ENCODE data around the gene SOX14.
A peak's percentile ranks its signal among the peaks of the same experiment; 100 is the strongest.

The SOX14 gene

DNA sequence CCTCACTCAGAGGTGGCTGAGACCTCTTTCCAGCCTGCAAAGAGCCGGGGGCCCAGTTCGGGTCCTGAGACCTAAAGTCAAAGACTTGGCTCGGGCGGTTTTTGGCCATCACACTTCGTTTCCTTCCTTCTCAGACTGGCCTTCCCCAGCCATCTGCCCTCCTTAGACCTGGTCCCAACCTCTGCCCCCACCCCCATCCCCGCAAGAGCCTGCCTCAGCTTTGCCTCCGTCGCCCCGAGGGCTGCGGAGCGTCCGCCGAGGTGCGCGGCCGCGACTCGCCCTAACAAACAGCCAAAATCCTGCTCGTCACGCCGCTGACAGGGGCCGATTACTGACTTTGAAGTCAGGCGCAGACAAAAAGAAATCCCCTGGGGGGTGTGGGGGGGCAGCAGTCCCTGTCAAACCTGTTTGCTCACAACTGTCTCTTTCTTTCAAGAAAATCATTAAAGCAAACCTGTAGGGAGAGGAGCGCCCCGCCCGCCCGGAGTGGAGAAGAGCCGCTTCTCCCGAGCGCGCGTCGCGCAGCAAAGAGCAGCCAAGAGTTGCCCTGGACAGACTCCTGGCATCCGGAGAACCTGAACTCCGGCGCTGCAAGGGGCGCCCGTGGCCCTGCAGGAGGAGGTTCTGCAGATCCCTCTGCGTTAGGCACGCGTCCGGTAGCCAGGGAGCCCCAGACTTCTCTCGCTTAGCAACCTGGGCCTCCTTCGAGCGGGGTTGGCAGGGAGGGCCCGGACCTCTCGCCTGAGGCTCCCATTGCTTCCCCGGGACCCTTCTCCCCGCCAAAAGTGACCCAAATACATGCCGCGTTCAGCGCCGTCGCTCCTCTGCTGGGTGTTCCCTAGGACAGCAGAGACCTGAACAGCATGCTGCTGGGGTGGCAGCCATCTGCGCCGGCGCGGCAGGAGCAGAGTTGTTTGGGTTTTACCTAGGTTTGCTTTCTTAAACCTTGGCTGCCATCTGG, 4.5 kb downstream of the SOX14 start:
- no peak for DNase-seq (ENCODE audit: low spot score)

DNA sequence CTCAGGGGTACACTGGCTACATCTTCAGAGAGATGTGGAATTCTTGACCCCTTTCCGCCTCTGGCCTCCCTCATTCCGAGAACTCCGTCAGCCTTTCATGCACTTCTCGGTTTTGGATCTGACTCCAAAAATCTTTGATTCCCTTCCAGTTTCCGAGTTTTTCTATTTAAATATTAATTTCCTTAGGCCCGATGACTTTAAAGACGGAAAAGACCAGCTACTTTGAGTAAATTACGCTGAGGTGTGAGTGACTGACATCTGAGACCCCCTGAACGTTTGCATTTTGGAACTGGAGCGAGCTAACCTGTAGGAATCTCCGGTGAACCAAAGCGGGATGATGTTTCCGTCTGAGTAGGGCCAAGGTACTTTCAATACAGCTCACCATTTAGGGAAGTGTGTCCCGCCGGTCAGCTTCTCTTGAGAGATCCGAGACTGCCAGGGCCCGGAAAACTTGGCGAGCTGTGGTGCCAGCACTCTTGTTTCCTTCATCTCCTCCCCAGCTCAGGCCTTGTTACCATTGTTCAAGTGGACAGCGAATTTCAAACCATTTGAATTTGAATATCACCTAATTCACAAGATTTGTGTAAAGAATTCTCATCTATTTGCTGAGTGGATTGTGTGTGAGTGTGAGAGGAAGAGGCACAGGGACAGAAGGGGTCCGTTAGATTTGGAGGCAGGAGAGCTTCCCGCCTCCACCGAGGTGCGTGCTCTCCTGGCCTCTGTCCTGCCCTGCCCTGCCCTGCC, 5.4 kb downstream of the SOX14 start:
- DNase-seq (ENCODE audit: low spot score), result no peak

DNA sequence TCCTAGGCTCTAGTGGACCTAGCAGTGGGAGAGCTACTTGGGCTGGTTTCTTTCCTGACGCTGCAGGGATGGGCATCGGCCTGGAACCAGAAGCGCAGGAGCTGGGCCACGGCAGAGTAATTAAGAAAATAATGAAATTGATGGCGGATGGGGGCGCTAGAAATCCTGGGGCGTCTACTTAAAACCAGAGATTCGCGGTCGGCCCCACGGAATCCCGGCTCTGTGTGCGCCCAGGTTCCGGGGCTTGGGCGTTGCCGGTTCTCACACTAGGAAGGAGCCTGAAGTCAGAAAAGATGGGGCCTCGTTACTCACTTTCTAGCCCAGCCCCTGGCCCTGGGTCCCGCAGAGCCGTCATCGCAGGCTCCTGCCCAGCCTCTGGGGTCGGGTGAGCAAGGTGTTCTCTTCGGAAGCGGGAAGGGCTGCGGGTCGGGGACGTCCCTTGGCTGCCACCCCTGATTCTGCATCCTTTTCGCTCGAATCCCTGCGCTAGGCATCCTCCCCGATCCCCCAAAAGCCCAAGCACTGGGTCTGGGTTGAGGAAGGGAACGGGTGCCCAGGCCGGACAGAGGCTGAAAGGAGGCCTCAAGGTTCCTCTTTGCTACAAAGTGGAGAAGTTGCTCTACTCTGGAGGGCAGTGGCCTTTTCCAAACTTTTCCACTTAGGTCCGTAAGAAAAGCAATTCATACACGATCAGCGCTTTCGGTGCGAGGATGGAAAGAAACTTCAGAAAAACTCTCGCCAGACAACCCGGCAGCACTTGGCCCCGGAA, 6.1 kb downstream of the SOX14 start:
- DNase-seq (ENCODE audit: low spot score), result no peak

DNA sequence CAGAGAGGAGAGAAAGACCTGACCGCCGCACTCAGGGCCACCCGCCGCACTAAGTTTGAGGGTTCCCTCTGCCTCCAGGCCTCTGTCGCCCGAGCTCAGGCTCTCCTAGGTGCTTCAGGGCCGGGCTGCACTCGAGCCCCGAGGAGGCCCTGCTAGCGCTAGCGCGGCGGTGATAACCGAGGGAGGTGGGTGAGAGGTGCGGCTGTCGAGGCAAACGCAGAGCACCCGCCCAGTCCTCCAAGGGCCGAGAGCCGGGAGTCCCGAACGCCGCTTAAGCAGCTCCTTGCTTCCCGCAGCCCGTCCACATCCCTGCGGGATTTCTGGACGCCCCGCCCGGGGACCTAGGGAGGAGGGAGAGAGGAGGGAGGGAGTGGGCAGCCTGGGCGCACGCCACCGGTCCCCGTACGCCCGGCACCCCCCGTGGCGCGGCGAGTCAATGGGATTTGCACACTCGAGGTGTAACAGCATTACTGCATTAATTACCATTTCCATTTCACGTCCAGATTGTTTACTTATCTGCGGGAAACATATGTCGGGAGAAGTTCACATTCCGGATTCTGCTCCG, 6.8 kb downstream of the SOX14 start:
- DNase-seq (ENCODE audit: low spot score), result no peak

DNA sequence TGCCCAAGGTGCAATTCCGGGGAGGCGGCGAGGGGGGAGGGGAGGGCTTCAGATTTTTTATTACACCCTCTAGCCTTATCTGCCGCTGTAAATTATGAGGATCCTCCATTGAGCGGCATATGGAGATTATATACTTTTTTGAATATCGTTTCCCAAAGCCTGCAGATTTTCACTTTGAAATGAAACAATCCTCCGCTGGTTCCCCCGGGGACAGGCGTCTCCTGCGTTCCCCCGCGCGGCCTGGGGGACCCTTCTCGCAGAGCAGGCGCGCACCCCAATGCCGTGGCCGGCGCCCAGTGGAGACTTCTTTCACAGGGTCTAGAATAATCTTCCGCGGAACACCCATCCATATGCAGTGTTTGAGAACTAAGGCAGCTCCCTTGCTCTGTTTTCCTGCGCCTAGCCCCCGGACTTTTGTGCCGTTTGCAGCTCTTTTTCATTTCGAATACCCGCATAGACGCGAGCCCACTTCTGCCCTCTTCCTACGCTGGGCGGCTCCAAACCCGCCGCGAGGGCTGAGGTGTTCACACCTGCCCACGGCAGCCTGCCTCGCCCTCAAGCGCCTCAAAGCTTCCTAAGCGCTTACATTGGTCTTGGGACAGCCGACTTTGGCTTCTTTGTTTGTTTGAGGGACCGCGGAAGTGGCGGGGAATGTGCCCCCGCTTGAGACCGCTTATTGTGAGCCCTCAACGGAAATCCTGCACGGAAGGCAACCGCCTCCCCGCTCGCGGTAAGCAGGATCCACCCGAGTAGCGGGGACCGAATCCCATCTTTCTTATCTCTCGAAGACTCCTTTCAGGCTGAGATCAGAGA, 7.5 kb downstream of the SOX14 start:
- no peak for DNase-seq (ENCODE audit: low spot score)

DNA sequence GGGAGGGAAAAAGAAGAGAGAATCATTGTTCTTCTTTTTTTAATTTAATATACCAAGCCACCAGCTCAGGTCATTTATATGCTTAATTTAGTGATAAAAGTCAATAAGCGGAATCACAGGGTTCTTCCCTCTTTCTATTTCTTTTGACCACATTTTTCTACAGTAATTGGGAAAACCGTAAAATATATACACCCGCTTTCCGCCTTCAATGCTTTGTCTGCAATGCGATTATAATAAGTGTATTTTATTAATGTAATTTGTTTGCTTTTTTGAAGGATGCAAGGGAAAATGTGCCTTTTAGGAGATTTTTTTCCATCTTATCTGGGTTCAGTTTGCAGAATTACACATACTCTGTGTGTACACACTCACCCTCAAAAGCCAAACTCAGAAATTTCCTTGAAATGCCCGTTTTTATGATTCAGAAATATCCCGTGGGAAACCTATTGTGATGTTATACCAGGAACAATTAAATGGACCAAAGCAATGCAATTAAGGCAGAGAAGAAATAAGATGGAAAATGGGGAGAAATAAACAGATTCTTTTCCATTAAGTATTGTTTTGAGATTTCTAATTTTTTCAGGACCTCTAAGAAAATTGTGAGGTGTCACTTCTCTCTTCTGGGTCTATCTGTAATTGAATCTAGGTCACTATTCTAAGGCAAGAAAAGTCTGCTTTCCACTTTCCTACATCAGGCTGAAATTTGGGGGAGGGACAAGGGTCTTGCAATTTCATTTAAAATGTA, 8.3 kb downstream of the SOX14 start:
- no peak for DNase-seq (ENCODE audit: low spot score)

DNA sequence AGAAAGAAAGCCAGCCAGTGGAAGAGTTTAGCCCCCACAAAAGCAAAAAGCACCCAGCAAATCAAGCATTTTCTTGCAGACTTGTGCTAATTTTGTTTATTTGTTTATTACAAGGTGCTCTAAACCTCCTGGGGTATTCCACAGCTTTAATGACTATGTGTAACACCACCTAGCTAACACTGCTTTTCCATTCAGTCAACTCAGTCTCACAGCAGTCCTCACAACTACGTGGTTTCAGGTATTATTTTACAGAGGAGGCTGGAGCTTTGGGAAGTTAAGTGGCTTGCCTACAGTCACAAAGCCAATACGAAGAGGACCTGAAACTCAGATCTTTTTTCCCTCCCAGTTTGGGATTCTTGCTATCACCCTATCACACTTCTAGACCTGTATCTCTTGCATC, 14.8 kb downstream of the SOX14 start:
- no peak for DNase-seq (ENCODE audit: low spot score)

DNA sequence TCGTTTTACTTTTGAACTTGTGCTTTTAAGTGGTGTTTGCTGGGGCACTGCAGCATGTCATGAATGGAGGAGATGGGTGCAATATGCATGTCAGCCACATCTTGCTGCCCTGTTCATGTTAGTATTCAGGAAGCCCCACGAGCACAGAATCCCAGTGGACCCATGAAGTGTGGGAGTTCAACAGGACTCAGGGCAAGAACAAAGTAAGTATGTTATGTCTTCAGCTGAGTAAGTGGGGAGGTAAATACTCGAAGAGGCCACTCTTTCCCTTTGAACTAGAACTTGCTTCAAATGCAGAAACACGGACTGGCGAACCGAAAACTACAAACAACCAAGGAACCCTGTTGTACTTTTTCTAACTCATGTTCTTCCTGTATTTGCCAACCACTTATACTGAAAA, 23.4 kb downstream of the SOX14 start:
- no peak for DNase-seq (ENCODE audit: low spot score)

DNA sequence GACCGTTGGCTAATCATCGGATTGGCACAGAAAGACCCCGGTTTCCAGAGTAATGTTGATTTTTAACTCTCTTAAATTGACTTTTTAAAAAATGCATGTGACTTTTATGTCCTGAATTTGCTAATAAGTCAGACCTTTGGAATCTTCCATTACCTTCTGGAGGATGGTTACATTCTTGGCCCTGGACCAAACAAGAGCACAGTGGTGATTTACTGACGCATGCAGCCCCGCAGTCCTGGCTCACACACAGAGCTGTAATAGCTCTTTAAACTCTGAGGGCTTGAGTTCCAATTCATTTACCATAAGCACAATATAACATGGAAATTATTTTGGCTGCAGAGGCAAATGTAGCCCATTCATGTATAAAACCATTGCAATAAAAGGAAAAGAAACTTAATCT, 25.1 kb downstream of the SOX14 start:
- no peak for DNase-seq (ENCODE audit: low spot score)

DNA sequence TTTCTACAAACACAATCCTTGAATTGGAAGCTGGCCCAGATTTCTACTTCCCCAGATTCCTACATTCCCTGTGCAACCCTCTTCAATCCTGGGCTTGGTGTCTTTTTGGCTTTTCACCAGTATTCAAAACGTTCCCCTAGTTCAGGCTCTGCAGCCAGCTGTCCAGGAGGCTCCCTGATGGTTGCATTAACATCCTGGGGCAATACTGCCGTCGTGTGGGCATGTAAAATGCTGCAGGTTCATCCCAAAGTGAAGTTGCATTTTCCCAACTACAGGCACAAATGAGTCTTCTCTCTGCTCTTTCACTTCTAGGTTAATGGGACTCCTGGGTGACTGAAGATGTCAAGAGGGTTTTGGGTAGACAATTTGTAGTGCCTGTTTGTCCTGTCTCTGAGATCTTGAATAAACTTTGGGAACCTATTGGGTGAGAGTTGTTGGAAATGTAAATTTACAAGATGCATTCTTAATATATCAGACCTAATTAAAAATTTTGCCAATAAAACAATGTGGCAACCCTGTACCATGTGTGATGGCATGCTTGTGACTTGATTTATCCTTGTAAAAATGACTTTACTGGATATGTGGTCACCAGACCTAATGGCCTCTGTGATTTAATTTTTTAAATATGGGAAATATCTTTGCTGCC, 28.6 kb downstream of the SOX14 start:
- DNase-seq (ENCODE audit: low spot score), result peak; percentile 50

DNA sequence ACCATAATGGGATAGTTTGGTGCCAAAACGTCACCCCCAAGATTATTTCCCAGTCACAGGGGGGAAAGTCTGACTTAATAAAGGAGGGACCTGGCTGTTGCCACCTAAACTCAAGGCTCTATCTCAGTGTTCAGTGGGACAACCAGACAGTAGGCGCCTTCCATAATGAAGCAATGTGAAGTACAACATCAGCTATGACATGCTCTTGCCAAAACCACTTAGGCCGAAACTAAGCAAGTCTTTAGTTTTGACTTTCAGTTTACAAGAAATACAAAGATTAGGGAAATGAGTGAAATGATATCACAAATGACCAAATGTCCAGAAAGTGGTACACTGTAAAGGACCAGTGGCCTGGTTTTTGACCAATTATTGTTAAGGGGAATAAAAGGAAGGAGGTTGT, 32.9 kb downstream of the SOX14 start:
- no peak for DNase-seq (ENCODE audit: low spot score)

DNA sequence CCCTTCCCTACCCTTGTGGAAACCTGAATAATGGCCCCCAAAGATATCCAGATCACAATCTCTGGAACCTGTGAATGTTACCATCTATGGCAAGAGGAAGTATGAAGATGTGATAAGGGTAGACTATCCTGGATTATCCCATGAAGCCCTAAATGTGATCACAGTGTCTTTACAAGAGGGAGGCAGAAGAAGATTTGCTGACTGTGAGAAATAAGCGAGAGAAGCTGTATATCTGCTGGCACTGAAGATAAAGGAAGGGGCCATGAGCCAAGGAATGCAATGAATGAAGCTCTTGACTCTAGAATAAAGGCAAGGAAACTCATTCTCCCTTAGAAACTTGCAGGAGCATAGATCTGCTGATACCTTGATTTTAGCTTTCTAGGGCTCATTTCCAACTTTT, 39.1 kb downstream of the SOX14 start:
- no peak for DNase-seq (ENCODE audit: low spot score)

DNA sequence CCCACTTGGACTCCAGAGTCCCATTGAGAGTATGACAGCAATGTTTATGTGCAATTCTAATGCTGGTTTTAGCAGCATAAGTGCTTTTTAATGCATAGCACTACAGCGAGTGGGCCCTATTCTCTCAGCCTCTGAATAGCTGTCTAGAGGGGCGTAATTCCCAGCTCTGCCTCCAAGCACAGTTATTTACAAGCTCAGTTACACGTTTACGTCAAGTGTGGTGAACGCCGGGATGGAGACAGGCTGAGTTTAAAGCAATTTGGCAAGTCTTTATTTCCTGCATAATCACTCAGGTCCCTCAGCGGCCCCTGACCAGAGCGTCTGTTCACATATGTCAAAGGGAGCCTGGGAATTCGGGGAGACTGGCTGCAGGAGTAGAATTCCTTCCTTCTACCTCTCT, 43.9 kb downstream of the SOX14 start:
- no peak for DNase-seq (ENCODE audit: low spot score)

DNA sequence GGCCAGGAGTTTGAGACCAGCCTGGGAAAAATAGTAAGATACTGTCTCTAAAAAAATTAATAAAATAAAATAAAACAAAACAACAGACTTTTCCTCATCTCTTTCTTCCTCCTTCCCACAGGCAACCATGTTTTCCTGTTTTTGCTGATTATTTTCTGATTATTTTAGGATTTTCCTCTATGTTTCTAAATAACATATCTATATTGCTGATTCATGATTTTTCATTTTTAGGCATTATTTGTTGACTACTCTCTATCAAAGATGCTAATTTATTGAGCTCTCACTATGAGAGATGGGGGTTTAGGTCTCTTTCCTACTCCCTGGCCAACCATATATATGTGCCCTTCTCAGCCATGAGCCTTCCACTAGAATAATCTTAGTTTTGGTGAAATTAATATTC, 45.4 kb downstream of the SOX14 start:
- DNase-seq (ENCODE audit: low spot score), result no peak

DNA sequence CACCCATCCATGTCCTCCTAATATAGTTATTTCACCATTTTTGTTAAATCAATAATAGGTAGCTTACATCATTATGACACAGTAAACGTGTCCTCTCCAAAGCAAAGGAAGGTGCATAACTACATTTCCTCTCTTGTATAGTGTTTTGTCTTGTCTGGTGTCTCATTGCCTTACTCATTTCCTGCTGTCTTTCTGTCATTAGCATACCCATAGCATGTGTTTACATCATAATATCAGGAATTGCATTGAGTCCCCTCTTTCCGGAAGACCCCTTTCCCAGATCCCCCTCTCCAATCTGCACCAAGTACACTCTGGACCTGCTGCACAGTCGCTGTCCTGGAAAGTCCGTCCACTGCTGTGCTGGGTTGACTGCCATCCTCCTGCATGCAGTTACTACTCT, 47.9 kb downstream of the SOX14 start:
- no peak for DNase-seq (ENCODE audit: low spot score)

DNA sequence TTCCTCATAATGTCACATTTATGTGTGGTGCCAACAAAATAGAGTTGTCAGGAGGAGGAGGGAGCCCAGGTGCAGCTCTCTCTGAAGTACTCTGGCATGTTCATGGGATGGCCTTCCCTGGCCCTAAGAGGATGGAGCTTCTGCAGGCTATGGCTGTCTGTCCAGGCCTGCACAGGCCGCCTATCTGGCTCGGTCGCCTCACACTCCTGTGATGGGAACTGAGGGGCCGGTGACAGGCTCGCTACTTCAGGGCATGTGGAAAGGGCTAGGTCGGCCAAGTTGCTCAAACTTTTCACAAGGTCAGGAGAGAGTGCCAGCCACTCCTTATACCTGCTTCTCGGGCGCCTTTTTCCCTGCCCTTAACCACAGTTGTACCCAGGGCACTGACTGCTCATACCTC, 51.1 kb downstream of the SOX14 start:
- no peak for DNase-seq (ENCODE audit: low spot score)
